IMR-90 (cell line): ENCODE measurements around the gene ETNK1. TPM values are rescaled to one million over a fixed set of nuclear protein-coding genes. Genes with fewer than 3 reads are reported as not detected.

Experiments
- ATAC-seq: fragments of 200-7000 bp; cut with Tn5 transposase; 2 replicates; pipeline ENCODE4 v1.9.1; 2020; ENCODE audit warnings: low read depth, mild to moderate bottlenecking, moderate library complexity
- BruUV-seq: library from RNA; stranded (reverse); fragments of 400-500 nt; replicated peaks from 2 replicates; lab custom pipeline; 2021; lab: Mats Ljungman, UMichigan
- CTCF ChIA-PET: fragments of 300-600 bp; formaldehyde crosslinking; extraction: SDS; loops from one replicate; lab custom pipeline; 2021; ENCODE audit warnings: antibody characterized with exemption; lab: Yijun Ruan, JAX
- POLR2A ChIA-PET: fragments of 300-600 bp; sonication (Branson Sonifier 250); formaldehyde crosslinking; loops from one replicate; lab custom pipeline; 2022; ENCODE audit warnings: antibody characterized with exemption; ENCODE audit not compliant: unreplicated experiment; lab: Charles Lee
- DNase-seq: peaks from one replicate; pipeline ENCODE4 v3.0.0; 2013
- H2AFZ ChIP-seq: replicated peaks from 2 replicates; pipeline ENCODE3; 2013; ENCODE audit warnings: low read length, mild to moderate bottlenecking; ENCODE audit not compliant: poor library complexity
- H2AK5ac ChIP-seq: 2 replicates; pipeline ENCODE4 v1.6.1; 2013; ENCODE audit warnings: low read depth, low read length, inconsistent platforms
- H2AK9ac ChIP-seq: replicated peaks from 2 replicates; pipeline ENCODE3; 2013; ENCODE audit warnings: mild to moderate bottlenecking, low read depth, low read length, moderate library complexity; ENCODE audit not compliant: poor library complexity
- H2BK120ac ChIP-seq: 2 replicates; pipeline ENCODE4 v1.6.1; 2013; ENCODE audit warnings: low read depth, low read length, inconsistent platforms
- H2BK15ac ChIP-seq: 3 replicates; pipeline ENCODE4 v1.6.1; 2013; ENCODE audit warnings: low read depth, low read length, inconsistent platforms
- H2BK20ac ChIP-seq: 2 replicates; pipeline ENCODE4 v1.6.1; 2013; ENCODE audit warnings: low read depth, mild to moderate bottlenecking, inconsistent platforms, low read length, moderate library complexity
- H2BK5ac ChIP-seq: 2 replicates; pipeline ENCODE4 v1.6.1; 2013; ENCODE audit warnings: mild to moderate bottlenecking, low read depth, low read length, inconsistent platforms; ENCODE audit not compliant: poor library complexity, severe bottlenecking
- H3K14ac ChIP-seq: replicated peaks from 2 replicates; pipeline ENCODE4 v1.6.1; 2013; ENCODE audit warnings: low read depth, low read length, inconsistent platforms
- H3K18ac ChIP-seq: 2 replicates; pipeline ENCODE4 v1.6.1; 2013; ENCODE audit warnings: low read depth, low read length, control low read depth
- H3K23ac ChIP-seq: 2 replicates; pipeline ENCODE4 v1.6.1; 2013; ENCODE audit warnings: low read depth, low read length, inconsistent platforms
- H3K27ac ChIP-seq: 2 replicates; pipeline ENCODE4 v1.5.1; 2013; ENCODE audit warnings: mild to moderate bottlenecking, control low read depth, low read length; ENCODE audit not compliant: insufficient read depth
- H3K27me3 ChIP-seq: 2 replicates; pipeline ENCODE4 v1.6.1; 2013; ENCODE audit warnings: low read length; ENCODE audit not compliant: control insufficient read depth, insufficient read depth
- H3K36me3 ChIP-seq: 2 replicates; pipeline ENCODE4 v1.6.1; 2013; ENCODE audit warnings: low read length, mixed read lengths; ENCODE audit not compliant: control insufficient read depth, insufficient read depth
- H3K4ac ChIP-seq: 2 replicates; pipeline ENCODE4 v1.6.1; 2013; ENCODE audit warnings: low read depth, low read length, inconsistent platforms
- H3K4me1 ChIP-seq: 2 replicates; pipeline ENCODE4 v1.6.1; 2013; ENCODE audit warnings: low read length, mixed read lengths; ENCODE audit not compliant: control insufficient read depth, insufficient read depth
- H3K4me2 ChIP-seq: 2 replicates; pipeline ENCODE4 v1.6.1; 2013; ENCODE audit warnings: low read depth, mild to moderate bottlenecking, control low read depth, low read length, moderate library complexity
- H3K4me3 ChIP-seq: 2 replicates; pipeline ENCODE4 v1.5.1; 2013; ENCODE audit warnings: low read depth, mild to moderate bottlenecking, control low read depth, low read length, moderate library complexity; ENCODE audit not compliant: insufficient read depth
- H3K56ac ChIP-seq: 2 replicates; pipeline ENCODE4 v1.6.1; 2013; ENCODE audit warnings: low read length, inconsistent platforms; ENCODE audit not compliant: insufficient read depth; ENCODE audit errors: extremely low read depth
- H3K79me1 ChIP-seq, 2 experiments: 2 replicates each; pipeline ENCODE4 v1.6.1; 2013; ENCODE audit warnings: low read length in 2 of 2, inconsistent platforms in 1 of 2, low read depth in 1 of 2
- H3K9ac ChIP-seq: 2 replicates; pipeline ENCODE4 v1.6.1; 2013; ENCODE audit warnings: low read depth, low read length, control low read depth
- H3K9me1 ChIP-seq: 2 replicates; pipeline ENCODE4 v1.6.1; 2013; ENCODE audit warnings: low read length, inconsistent platforms; ENCODE audit not compliant: insufficient read depth
- H3K9me3 ChIP-seq: 2 replicates; pipeline ENCODE4 v1.6.1; 2013; ENCODE audit warnings: low read length; ENCODE audit not compliant: control insufficient read depth, insufficient read depth
- H4K20me1 ChIP-seq: 2 replicates; pipeline ENCODE4 v1.6.1; 2013; ENCODE audit warnings: low read length, inconsistent platforms; ENCODE audit not compliant: insufficient read depth
- H4K5ac ChIP-seq: 2 replicates; pipeline ENCODE4 v1.6.1; 2013; ENCODE audit warnings: mild to moderate bottlenecking, low read depth, low read length, control low read depth
- H4K8ac ChIP-seq, 2 experiments: 2 replicates each; pipeline ENCODE4 v1.6.1; 2013; ENCODE audit warnings: low read depth in 2 of 2, low read length in 2 of 2, control low read depth in 1 of 2, inconsistent platforms in 1 of 2
- H4K91ac ChIP-seq: 2 replicates; pipeline ENCODE4 v1.6.1; 2013; ENCODE audit warnings: low read depth, low read length, inconsistent platforms; ENCODE audit not compliant: insufficient read depth
- CEBPB ChIP-seq: IDR thresholded peaks from 2 replicates; pipeline ENCODE4 v1.6.1; 2012; ENCODE audit warnings: low read depth, low read length, improper control_type of control experiment
- CTCF ChIP-seq: conservative IDR thresholded peaks from 2 replicates; pipeline ENCODE4 v1.5.1; 2012; ENCODE audit warnings: mild to moderate bottlenecking, low read depth, low read length, improper control_type of control experiment
- MAFK ChIP-seq: IDR thresholded peaks from 2 replicates; pipeline ENCODE4 v1.6.1; 2012; ENCODE audit warnings: low read depth, low read length, improper control_type of control experiment
- MAZ ChIP-seq: IDR thresholded peaks from 2 replicates; pipeline ENCODE4 v1.6.1; 2012; ENCODE audit warnings: low read depth, mild to moderate bottlenecking, low read length, improper control_type of control experiment, moderate library complexity, borderline replicate concordance
- RCOR1 ChIP-seq: IDR thresholded peaks from 2 replicates; pipeline ENCODE4 v1.6.1; 2012; ENCODE audit warnings: mild to moderate bottlenecking, low read length, improper control_type of control experiment; ENCODE audit not compliant: insufficient replicate concordance
- RFX5 ChIP-seq: IDR thresholded peaks from 2 replicates; pipeline ENCODE4 v1.8.0; 2012; ENCODE audit warnings: low read depth, mild to moderate bottlenecking, low read length, moderate library complexity
- WGBS, 2 experiments: methylation state at CpG; one replicate each; pipeline versions ENCODE4 v1.1.5 to v1.1.7; 2013; ENCODE audit warnings: missing lambda C conversion rate in 2 of 2; ENCODE audit not compliant: insufficient read length in 1 of 2; ENCODE audit errors: extremely low coverage in 2 of 2; 5-methylcytosine and 5-hydroxymethylcytosine counted together
- dilution Hi-C: fragments of 300-500 bp; cut with HindIII; formaldehyde crosslinking; loops from one replicate; pipeline ENCODE4 v1.14.3; 2018; ENCODE audit warnings: low sequenced_read_pairs; ENCODE audit not compliant: unreplicated experiment
- in situ Hi-C: fragments of 300-500 bp; cut with MboI; formaldehyde crosslinking; loops from 3 replicates; pipeline ENCODE4 v1.14.3; 2019; ENCODE audit warnings: low sequenced_read_pairs, inconsistent platforms, mixed read lengths
- intact Hi-C: fragments of 100-400 bp; cut with micrococcal nuclease; formaldehyde crosslinking; loops from 2 replicates; pipeline ENCODE4 v1.10.0; 2022
- polyA plus RNA-seq, 3 experiments: library from polyadenylated mRNA; depleted of rRNA; stranded (reverse); fragments of >200 nt; gene quantifications; 2 replicates each; pipeline ENCODE4 v1.2.3, GENCODE V29; 2012; ENCODE audit warnings: low replicate concordance in 1 of 3
- total RNA-seq: library from RNA; depleted of rRNA; stranded (reverse); fragments of >200 nt; gene quantifications from 2 replicates; pipeline ENCODE4 v1.2.3, GENCODE V29; 2012

Gene ETNK1
- total and polyA plus RNA-seq, 2 of the 4 experiments (the other 2 are of a cell fraction), result 12.8 to 33.3 TPM

- CTCF ChIA-PET, result no interaction called here
- Histone ChIP-seq H4K20me1 (no peaks in the 10 kb centered on the region), H3K36me3 (no peaks in the 10 kb centered on the region), H3K4me2 (no peak overlapping the region), H3K56ac (no peak overlapping the region), H2BK20ac (no peak overlapping the region), H3K9ac (no peak overlapping the region), H3K27me3 (no peaks in the 10 kb centered on the region; the same call in 1 of the 2 replicates), H2AK9ac (no peak overlapping the region), H3K18ac (no peak overlapping the region), H4K5ac (no peak overlapping the region), H2BK120ac (no peak overlapping the region), H3K27ac (no peak overlapping the region), H3K9me1 (no peaks in the 10 kb centered on the region), H3K79me1 (no peaks in the 10 kb centered on the region), H4K8ac (no peak overlapping the region), H2AK5ac (no peak overlapping the region), H3K4ac (no peak overlapping the region), H3K14ac (no peak overlapping the region), H4K91ac (no peak overlapping the region), H2AFZ (no peak overlapping the region), H3K4me3 (no peak overlapping the region), H2BK5ac (no peak overlapping the region), H2BK15ac (no peak overlapping the region), H3K4me1 (no peaks in the 10 kb centered on the region), H3K9me3 (peaks cover 8% of the 10 kb centered on the region), H3K23ac (no peak overlapping the region)
- no peak for DNase-seq
- no peak for ATAC-seq
- dilution Hi-C loops, result no loop called here
- POLR2A ChIA-PET, result no interaction called here
- TF ChIP-seq RFX5, result no peak
- TF ChIP-seq CEBPB, result no peak
- no peak for TF ChIP-seq MAFK
- TF ChIP-seq RCOR1, result no peak
- no peak for TF ChIP-seq MAZ
- TF ChIP-seq CTCF, result no peak
- no CpG with 5 or more reads among the region's 2 CpGs for WGBS, 2 experiments
- intact Hi-C loops, result no loop called here
- in situ Hi-C loops, result no loop called here
- BruUV-seq, result no TSS peak
These were observed 7.3 kb upstream of the ETNK1 start for GRCh38 chr12:22617630-22618029.
